HG03571 (cell line): ENCODE data around the gene SCUBE1.

ENCODE experiments used
- ATAC-seq: cut with Tn5 transposase; IDR thresholded peaks from one replicate; pipeline ENCODE4 v1.9.1; 2021; ENCODE audit not compliant: unreplicated experiment

The SCUBE1 gene

GRCh38 chr22:43303166-43303565 lies 40.0 kb downstream of the SCUBE1 start:
- no peak for ATAC-seq

GRCh38 chr22:43302531-43303041 lies 40.6 kb downstream of the SCUBE1 start:
- ATAC-seq = no peak

GRCh38 chr22:43301866-43302265 lies 41.3 kb downstream of the SCUBE1 start:
- ATAC-seq = no peak

- no peak for ATAC-seq
These were observed 42.1 kb downstream of the SCUBE1 start for GRCh38 chr22:43300891-43301676.

GRCh38 chr22:43299736-43300135 lies 43.4 kb downstream of the SCUBE1 start:
- ATAC-seq = no peak

- ATAC-seq = no peak
These were observed 44.9 kb downstream of the SCUBE1 start for GRCh38 chr22:43298062-43298801.

- no peak for ATAC-seq
These were observed 45.7 kb downstream of the SCUBE1 start for GRCh38 chr22:43297270-43298061.

- no peak for ATAC-seq
These were observed 46.8 kb downstream of the SCUBE1 start for GRCh38 chr22:43296276-43296902.

GRCh38 chr22:43295660-43296059 lies 47.5 kb downstream of the SCUBE1 start:
- no peak for ATAC-seq

- ATAC-seq = no peak
These were observed 48.0 kb downstream of the SCUBE1 start for GRCh38 chr22:43295173-43295572.

- ATAC-seq = no peak
These were observed 49.3 kb downstream of the SCUBE1 start for GRCh38 chr22:43293655-43294392.

- ATAC-seq = no peak
These were observed 49.9 kb downstream of the SCUBE1 start for GRCh38 chr22:43293259-43293654.

GRCh38 chr22:43292630-43293018 lies 50.5 kb downstream of the SCUBE1 start:
- ATAC-seq = no peak

- no peak for ATAC-seq
These were observed 51.8 kb downstream of the SCUBE1 start for GRCh38 chr22:43291381-43291780.

- no peak for ATAC-seq
These were observed 53.0 kb downstream of the SCUBE1 start for GRCh38 chr22:43289976-43290721.

- no peak for ATAC-seq
These were observed 53.6 kb downstream of the SCUBE1 start for GRCh38 chr22:43289531-43289963.

- ATAC-seq = no peak
These were observed 54.3 kb downstream of the SCUBE1 start for GRCh38 chr22:43288807-43289420.

GRCh38 chr22:43288378-43288777 lies 54.8 kb downstream of the SCUBE1 start:
- ATAC-seq = no peak

- ATAC-seq = no peak
These were observed 55.7 kb downstream of the SCUBE1 start for GRCh38 chr22:43287441-43287840.
